G401 (cell line): ENCODE measurements around the gene NEGR1. TPM values are rescaled to one million over a fixed set of nuclear protein-coding genes. Genes with fewer than 3 reads are reported as not detected.

Experiments used
- DNase-seq: peaks from one replicate; pipeline ENCODE4 v3.0.0-alpha.2; 2015; ENCODE audit warnings: low spot score
- in situ Hi-C: cut with HindIII; loops from 2 replicates; pipeline ENCODE4 v1.10.0; 2016; ENCODE audit warnings: low sequenced_read_pairs, mixed read lengths
- total RNA-seq: library from RNA; depleted of rRNA; stranded (reverse); fragments of >200 nt; shearing (Covaris generic); gene quantifications from 2 replicates; pipeline ENCODE4 v1.2.3, GENCODE V29; 2014

NEGR1 gene
- total RNA-seq, 1 experiment from 2014 or later = 0.03 TPM

DNA sequence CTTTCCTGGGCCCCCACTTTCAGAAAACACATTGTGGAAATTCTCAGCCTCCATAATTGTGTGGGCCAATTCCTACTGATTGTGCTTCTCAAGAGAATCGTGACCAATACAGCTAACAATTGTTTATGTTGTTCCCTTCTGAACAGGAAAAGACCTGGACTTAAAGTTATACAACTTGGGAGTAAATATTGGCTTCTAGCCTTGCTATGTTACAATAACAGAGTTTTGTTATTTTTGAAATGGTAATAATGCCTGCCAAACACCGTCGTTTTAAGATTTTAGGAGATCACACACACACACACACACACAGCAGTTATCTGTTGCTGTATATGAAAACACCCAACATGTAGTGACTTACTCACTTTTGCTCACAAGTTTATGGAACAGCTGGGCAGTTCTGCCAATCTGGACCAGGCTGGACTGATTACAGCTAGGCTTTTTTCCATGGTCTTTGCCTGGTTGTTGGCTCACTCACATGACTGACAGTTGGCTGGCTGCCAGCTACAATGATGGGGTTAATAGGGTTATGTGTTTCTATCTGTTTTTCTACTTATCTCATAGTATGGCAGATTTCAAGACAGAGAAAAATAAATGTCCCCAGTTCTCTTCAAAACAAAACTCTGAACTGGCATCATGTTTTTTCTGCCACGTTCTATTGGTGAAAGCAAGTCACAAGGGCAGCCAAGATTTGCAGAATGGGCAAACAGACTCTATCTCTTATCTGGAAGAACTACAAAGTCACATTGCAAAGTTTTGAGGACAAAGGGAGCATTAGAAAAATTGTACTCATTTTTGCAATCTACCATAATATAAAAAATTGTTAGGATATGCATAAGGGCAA, 447.5 kb downstream of the NEGR1 start:
- in situ Hi-C loops = no loop called here
- no peak for DNase-seq

- no peak for DNase-seq
- in situ Hi-C loops = no loop called here
These were observed 450.7 kb downstream of the NEGR1 start for GRCh38 chr1:71831646-71832045.

DNA sequence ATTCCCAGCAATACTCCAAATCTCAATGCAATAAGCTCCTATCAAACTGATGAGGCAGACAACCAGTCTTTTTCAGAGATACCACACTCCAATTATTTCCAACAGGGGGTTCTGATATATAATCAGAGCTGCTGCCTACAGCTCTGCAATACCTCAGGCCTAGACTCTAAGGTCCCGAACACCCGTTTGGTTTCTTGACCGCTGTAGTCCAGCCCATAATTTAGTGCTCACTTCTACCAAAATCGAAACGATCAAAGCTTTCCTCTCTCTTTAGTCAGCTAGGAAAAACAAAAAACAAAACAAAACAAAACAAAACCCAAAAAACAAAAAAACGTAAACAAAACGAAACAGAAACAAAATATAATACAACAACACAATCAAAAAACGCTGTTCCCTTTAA, 453.0 kb downstream of the NEGR1 start:
- no peak for DNase-seq
- in situ Hi-C loops = no loop called here

GRCh38 chr1:71828431-71829012, 453.8 kb downstream of the NEGR1 start:
- in situ Hi-C loops = no loop called here
- DNase-seq = peak; percentile 71

DNA sequence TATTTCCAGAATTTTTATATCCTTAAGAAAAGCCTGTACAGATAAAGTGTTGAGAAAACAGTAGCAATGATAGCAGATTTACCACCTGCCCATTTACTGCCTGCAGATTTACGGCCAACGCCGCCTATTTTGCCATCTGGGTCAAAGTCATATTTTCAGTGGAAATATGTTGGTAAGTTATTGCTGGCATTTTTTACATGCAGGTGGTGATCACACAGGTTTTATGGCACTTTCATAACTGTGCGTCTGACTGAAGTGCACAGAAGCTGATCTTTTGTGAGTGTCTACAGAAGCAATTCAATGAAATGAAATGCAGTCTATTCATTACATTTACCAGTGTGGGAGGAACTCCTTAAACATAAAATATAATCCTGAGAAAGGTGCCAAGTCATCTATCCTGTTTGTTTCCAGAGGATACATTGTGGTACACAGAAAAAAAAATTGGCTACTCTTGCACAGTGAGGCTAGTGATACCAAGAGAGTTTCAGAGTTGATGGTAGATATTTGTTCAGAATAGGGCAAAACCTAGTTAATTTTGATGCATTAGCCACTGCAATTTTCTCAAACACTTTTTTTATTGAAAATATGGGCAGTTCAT, 458.5 kb downstream of the NEGR1 start:
- in situ Hi-C loops = no loop called here
- DNase-seq = peak; percentile 73

GRCh38 chr1:71817028-71817427, 465.3 kb downstream of the NEGR1 start:
- DNase-seq = no peak
- in situ Hi-C loops = no loop called here

DNA sequence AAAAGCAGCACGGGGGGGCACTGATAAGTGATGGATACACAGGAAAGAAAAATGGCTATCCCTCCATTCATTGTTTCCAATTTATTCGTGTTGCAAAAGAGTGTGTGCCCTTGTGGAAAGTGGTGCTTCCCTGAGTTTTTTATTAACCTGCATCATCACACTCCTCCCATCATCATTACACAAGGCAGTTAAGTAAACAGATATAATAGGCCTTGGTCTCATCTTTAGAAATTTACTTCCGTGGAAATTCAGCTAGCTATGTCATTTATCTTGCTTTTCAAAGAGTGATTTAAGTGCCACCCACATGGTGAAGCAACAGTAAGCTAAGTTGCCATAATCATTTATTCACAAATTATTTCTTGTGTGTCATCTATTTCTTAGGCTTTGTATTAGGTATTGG, 473.3 kb downstream of the NEGR1 start:
- in situ Hi-C loops = no loop called here
- no peak for DNase-seq

GRCh38 chr1:71804140-71804539, 478.2 kb downstream of the NEGR1 start:
- DNase-seq = peak; percentile 76
- in situ Hi-C loops = no loop called here

DNA sequence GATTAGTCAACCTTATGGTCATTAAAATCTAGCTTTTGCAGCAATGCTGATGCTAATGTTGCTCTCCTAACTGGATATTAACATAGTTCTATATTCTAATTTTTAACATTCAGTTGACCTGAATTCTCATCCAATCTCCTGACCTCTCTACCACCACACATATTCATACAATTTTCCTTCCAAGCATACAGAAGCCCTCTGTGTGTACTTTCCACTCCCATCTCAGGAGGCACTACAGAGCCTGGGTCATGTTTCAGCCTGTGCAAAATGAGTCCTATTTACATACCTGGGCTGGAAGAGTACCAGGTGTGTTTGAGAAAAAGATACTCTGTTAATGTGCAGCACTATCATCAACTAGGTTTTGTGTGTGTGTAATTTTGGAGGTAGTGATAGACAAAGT, 486.3 kb downstream of the NEGR1 start:
- DNase-seq = no peak
- in situ Hi-C loops = no loop called here

DNA sequence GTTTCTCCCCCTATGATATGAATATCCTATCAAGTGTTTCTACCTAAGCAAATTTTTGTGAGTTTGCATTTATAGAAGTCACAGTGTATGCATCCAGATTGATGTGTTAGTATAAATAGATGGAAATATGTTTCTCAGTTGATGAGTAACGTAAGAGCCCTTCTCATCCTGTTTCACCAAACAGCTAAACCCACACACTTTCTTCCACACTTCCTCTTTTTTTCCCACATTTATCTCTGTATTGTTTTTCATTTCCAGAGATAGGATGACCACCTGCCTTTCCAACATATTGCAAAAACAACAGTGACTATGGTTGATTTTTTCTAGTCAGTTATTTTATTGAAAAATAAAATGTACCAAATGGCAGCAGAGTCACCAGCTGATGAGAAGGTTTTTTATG, 490.1 kb downstream of the NEGR1 start:
- DNase-seq = no peak
- in situ Hi-C loops = no loop called here

DNA sequence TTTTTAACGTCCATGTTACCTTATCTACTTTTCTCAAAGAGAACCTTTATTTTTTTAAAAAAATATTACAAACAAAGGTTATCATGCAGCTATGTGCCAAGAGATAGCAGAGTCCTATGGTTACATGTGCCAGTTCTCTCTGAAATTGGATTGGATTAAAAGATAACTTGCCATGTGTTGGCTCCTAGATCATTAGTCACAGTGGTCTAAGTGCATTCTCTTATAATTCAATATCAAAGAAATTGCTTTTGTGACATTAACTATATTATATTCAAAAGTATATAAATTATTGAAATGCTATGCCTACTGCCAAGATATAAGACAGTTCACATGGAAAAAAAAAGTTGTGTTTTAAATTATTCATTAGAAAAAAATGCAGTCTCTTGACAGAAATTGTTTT, 494.2 kb downstream of the NEGR1 start:
- in situ Hi-C loops = no loop called here
- peak; percentile 41 for DNase-seq

DNA sequence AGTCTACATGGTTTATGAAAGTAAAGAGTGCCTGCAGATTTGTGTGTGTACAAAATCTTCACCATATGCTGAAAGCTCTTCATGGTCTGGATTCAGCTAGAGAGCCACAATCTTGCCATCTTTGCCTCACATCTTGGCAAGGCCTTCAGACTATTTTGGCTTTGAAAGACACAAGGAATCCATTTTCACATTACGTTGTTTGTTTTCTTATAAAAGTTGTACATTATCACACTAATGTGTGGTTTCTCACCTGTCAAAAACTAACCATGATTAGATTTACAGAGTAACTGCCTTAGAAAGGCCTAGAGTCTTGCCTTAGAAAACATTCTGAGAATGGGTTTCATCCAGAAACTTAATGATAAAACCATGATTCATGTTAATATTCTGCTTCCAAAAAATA, 494.6 kb downstream of the NEGR1 start:
- in situ Hi-C loops = no loop called here
- peak; percentile 22 for DNase-seq

DNA sequence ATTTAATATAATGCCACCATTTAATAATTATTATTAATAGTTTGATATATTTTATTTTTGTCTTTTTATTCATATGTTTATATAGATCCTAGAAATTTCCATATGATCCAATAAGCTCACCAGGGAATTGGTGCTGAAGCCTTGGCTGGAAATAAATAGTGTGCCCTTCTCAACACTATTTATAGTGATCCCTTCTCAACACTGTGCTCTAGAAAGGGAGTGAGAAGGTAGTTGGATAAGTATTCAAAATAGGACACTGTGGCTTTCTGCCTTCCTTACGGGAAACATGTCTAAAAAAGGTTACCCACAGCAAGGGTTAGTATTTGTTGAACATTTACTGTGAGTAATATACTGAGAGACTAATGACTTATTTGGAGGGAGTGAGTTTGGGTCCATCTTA, 496.1 kb downstream of the NEGR1 start:
- in situ Hi-C loops = no loop called here
- DNase-seq = no peak

GRCh38 chr1:71785450-71785849, 496.9 kb downstream of the NEGR1 start:
- DNase-seq = peak; percentile 25
- in situ Hi-C loops = no loop called here

GRCh38 chr1:71785000-71785399, 497.3 kb downstream of the NEGR1 start:
- in situ Hi-C loops = no loop called here
- DNase-seq = peak; percentile 28

DNA sequence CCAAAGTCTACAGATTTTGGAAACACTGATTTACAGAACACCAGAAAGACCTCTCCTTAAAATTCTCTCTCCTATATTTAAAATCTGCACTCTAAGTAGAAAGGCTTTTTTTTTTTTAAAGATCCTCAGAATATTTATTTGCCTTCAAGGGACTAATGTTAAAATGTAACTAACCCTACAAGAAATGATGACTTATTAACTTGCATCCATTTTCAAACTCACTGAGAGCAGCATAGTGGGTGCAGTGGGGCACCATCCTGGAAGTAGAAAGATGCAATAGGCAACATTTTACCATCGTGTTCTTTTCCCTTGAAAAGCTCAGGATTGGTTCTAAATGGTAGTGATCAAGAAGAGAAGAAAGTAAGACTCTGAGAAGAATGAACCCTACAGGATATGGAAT, 498.1 kb downstream of the NEGR1 start:
- in situ Hi-C loops = no loop called here
- DNase-seq = peak; percentile 22

- peak; percentile 84 for DNase-seq
- in situ Hi-C loops = no loop called here
These were observed 499.3 kb downstream of the NEGR1 start for GRCh38 chr1:71783071-71783470.

DNA sequence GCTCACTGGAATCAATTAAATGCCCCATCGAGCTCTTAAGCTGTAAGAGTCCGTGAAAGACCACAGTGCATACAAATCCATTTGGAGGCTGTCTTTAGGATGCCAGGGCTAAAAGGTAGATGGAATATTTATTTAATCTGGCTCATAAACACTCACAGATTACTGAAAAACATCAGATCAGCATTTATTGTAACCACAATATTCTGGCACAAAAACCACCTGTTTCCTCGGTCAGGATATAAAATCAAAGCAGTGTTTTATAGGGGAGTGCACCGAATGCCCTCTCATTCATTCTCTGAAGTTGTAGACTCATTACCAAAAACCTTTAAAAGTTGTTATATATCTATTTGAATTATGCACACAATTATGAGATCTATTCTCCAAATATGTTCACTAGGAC, 500.9 kb downstream of the NEGR1 start:
- in situ Hi-C loops = no loop called here
- DNase-seq = no peak

DNA sequence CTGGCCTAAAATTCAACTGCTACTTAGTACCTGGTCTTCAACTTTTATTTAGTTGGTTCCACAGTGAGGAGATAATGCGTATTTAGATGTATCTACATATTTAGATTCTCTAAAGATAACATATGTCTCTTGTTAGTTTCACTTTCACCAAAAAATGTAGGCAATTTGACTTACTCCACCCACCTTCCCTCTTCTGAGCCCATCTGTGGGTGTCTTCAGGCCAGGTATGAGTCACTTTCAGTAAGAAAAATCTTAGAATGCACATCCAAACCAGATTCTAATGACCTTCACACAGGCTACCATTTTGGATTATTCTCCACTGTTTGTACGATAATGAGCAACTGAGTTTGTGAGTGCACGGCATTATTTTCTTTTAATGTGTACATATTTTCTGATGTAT, 501.7 kb downstream of the NEGR1 start:
- in situ Hi-C loops = no loop called here
- DNase-seq = no peak

DNA sequence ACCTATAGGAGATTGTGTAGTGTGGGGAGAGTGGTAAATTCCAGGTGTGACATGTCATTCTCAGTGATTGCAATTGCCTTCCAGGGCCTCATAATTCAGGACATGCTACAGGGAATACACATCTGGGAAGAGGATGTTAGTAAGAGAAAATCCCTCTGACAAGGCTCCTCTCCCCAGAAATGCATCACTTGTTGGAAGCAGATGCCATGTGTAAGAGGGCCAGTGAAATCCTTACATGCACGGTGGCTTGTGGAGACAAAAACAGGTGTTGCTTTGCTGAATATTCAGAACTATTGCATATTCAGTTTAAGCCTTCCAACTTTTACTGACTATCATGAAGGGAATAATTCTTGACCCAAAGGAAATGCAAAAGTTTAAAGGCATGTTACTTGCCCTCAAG, 503.4 kb downstream of the NEGR1 start:
- DNase-seq = no peak
- in situ Hi-C loops = no loop called here

GRCh38 chr1:71777094-71777493, 505.2 kb downstream of the NEGR1 start:
- in situ Hi-C loops = no loop called here
- no peak for DNase-seq
